ENCODE results near the gene SPAG16.
A peak's percentile ranks its signal among the peaks of the same experiment; 100 is the strongest.

Gene SPAG16

GRCh38 chr2:214103276-214104001 lies 819.2 kb downstream of the SPAG16 start:
- DNase-seq = no peak

- DNase-seq = no peak
Observed at GRCh38 chr2:214104219-214104618, 820.0 kb downstream of the SPAG16 start.

GRCh38 chr2:214104967-214105366 lies 820.7 kb downstream of the SPAG16 start:
- no peak for DNase-seq

GRCh38 chr2:214107726-214108125 lies 823.5 kb downstream of the SPAG16 start:
- DNase-seq = no peak

- no peak for DNase-seq
Observed at GRCh38 chr2:214108598-214108997, 824.3 kb downstream of the SPAG16 start.

- no peak for DNase-seq
Observed at GRCh38 chr2:214117054-214117453, 832.8 kb downstream of the SPAG16 start.

- peak; percentile 48 for DNase-seq
Observed at GRCh38 chr2:214126135-214126534, 841.9 kb downstream of the SPAG16 start.

- DNase-seq = no peak
Observed at GRCh38 chr2:214127170-214127569, 842.9 kb downstream of the SPAG16 start.

- DNase-seq = peak; percentile 28
Observed at GRCh38 chr2:214127571-214127970, 843.3 kb downstream of the SPAG16 start.

GRCh38 chr2:214128040-214128439 lies 843.8 kb downstream of the SPAG16 start:
- no peak for DNase-seq

GRCh38 chr2:214130114-214130513 lies 845.9 kb downstream of the SPAG16 start:
- DNase-seq = no peak

GRCh38 chr2:214135966-214136365 lies 851.7 kb downstream of the SPAG16 start:
- no peak for DNase-seq

- peak; percentile 13 for DNase-seq
Observed at GRCh38 chr2:214138779-214139178, 854.5 kb downstream of the SPAG16 start.

- no peak for DNase-seq
Observed at GRCh38 chr2:214139630-214140284, 855.5 kb downstream of the SPAG16 start.

- no peak for DNase-seq
Observed at GRCh38 chr2:214156971-214157370, 872.7 kb downstream of the SPAG16 start.

GRCh38 chr2:214158851-214159250 lies 874.6 kb downstream of the SPAG16 start:
- DNase-seq = no peak

- no peak for DNase-seq
Observed at GRCh38 chr2:214169281-214169680, 885.0 kb downstream of the SPAG16 start.

- DNase-seq = no peak
Observed at GRCh38 chr2:214169736-214170135, 885.5 kb downstream of the SPAG16 start.

- no peak for DNase-seq
Observed at GRCh38 chr2:214174563-214174962, 890.3 kb downstream of the SPAG16 start.

- DNase-seq = no peak
Observed at GRCh38 chr2:214180071-214180470, 895.8 kb downstream of the SPAG16 start.

- no peak for DNase-seq
Observed at GRCh38 chr2:214180686-214181085, 896.4 kb downstream of the SPAG16 start.

- no peak for DNase-seq
Observed at GRCh38 chr2:214184461-214184860, 900.2 kb downstream of the SPAG16 start.

- DNase-seq = no peak
Observed at GRCh38 chr2:214185546-214185945, 901.3 kb downstream of the SPAG16 start.

GRCh38 chr2:214192711-214193110 lies 908.4 kb downstream of the SPAG16 start:
- no peak for DNase-seq

GRCh38 chr2:214193943-214194342 lies 909.7 kb downstream of the SPAG16 start:
- DNase-seq = peak; percentile 13

All from NCI-H226 (cell line).